ENCODE measurements around the gene GTPBP3. TPM values are rescaled to one million over a fixed set of nuclear protein-coding genes. Genes with fewer than 3 reads are reported as not detected.

Gene GTPBP3
- total RNA-seq, 4 donors from 2014 or later: 9.3 to 20.2 (median 15.6) TPM

DNA sequence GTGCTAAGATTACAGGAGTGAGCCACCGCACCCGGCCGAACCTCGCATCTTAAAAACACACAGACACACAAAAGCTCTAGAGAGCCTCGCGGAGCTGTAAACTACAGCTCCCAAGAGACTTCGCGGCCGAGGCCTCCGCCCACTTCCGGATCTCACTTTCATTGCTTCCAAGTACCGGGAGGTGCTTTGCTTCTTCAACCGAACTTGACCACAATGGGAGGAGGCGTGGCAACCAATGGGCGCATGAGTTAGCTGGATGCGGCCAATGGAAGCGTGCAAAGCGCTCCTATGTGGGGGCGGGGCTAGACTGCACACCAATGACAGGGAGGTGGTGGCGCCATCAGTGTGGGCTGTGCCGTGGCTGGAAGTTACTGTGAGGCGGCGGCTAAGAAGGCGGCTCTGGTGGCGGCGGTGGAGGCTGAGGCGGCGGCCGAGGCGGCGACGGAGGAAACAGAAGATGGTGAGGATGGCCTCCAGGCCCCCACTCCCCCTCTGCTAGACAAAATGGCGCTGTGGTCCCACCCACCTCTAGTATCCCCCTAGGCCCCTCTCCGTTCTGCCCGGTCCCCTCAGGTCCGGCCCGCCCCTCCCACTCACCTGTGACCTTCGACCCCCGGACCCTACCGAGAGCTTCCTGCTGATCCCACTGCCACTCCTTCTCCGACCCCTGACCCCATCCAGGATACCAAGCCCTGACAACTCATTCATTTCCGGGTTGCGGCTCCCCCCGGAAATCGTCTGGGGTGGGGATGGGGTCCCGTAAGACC lies 28.0 kb upstream of the GTPBP3 start, which contains the start of gene DDA1:
DDA1 (plus strand) TSS at position 366 of the 767 bp plus-strand sequence; CDS start at position 458, 92 bp downstream.
- H3K27me3 ChIP-seq: no peaks in the 10 kb centered on the region
- peaks cover 0 to 29% of the 10 kb centered on the region in 2 donors for H3K36me3 ChIP-seq
- no peaks in the 10 kb centered on the region for H3K9me3 ChIP-seq
- H3K4me3 ChIP-seq: peak within 1 kb of the TSS; percentile 80 to 92
- 0 to 2% methylated on average over 11 to 12 of the region's 46 CpGs for WGBS, 2 donors (ENCODE audit: low coverage in 1 of 2)
- peaks cover 0 to 77% (median 26%) of the 10 kb centered on the region in 3 donors for H3K4me1 ChIP-seq
- ATAC-seq: peak; percentile 90
- TF ChIP-seq CTCF (IDR thresholded peaks at IDR 0.05) (peak in 1 of 4 experiments; percentile 24), POLR2AphosphoS5 (IDR thresholded peaks at IDR 0.05) (no peak), EP300 (IDR thresholded peaks at IDR 0.05) (no peak), POLR2A (IDR thresholded peaks at IDR 0.05) (peak; percentile 35 to 37)
- H3K27ac ChIP-seq: peak within 1 kb of the TSS; percentile 44 to 92 (median 84)

GRCh38 chr19:17309965-17310461 lies 27.3 kb upstream of the GTPBP3 start:
- Histone ChIP-seq H3K27me3 (no peaks in the 10 kb centered on the region), H3K36me3 (peaks cover 0 to 35% of the 10 kb centered on the region in 2 donors), H3K4me1 (peaks cover 0 to 70% (median 20%) of the 10 kb centered on the region in 3 donors), H3K9me3 (no peaks in the 10 kb centered on the region), H3K27ac (peak overlapping the region; percentile 44 to 85 (median 84)), H3K4me3 (peak overlapping the region; percentile 80 to 92)
- ATAC-seq: no peak
- TF ChIP-seq EP300 (IDR thresholded peaks at IDR 0.05) (no peak), POLR2AphosphoS5 (IDR thresholded peaks at IDR 0.05) (no peak), CTCF (IDR thresholded peaks at IDR 0.05) (no peak), POLR2A (IDR thresholded peaks at IDR 0.05) (no peak)
- WGBS, 2 donors (ENCODE audit: low coverage in 1 of 2): 4% methylated on average over 4 of the region's 23 CpGs; no CpG with 5 or more reads in 1 of the 2 donors

GRCh38 chr19:17311455-17312188 lies 25.7 kb upstream of the GTPBP3 start:
- H3K9me3 ChIP-seq: no peaks in the 10 kb centered on the region
- ATAC-seq: no peak
- peaks cover 0 to 57% (median 10%) of the 10 kb centered on the region in 3 donors for H3K4me1 ChIP-seq
- H3K27me3 ChIP-seq: no peaks in the 10 kb centered on the region
- TF ChIP-seq POLR2AphosphoS5 (IDR thresholded peaks at IDR 0.05) (no peak), CTCF (IDR thresholded peaks at IDR 0.05) (no peak), EP300 (IDR thresholded peaks at IDR 0.05) (no peak), POLR2A (IDR thresholded peaks at IDR 0.05) (no peak)
- WGBS, 2 donors (ENCODE audit: low coverage in 1 of 2): 63 to 78% methylated on average over 1 to 6 of the region's 11 CpGs
- H3K36me3 ChIP-seq: peaks cover 0 to 48% of the 10 kb centered on the region in 2 donors
- no peak overlapping the region for H3K4me3 ChIP-seq
- H3K27ac ChIP-seq: no peak overlapping the region

DNA sequence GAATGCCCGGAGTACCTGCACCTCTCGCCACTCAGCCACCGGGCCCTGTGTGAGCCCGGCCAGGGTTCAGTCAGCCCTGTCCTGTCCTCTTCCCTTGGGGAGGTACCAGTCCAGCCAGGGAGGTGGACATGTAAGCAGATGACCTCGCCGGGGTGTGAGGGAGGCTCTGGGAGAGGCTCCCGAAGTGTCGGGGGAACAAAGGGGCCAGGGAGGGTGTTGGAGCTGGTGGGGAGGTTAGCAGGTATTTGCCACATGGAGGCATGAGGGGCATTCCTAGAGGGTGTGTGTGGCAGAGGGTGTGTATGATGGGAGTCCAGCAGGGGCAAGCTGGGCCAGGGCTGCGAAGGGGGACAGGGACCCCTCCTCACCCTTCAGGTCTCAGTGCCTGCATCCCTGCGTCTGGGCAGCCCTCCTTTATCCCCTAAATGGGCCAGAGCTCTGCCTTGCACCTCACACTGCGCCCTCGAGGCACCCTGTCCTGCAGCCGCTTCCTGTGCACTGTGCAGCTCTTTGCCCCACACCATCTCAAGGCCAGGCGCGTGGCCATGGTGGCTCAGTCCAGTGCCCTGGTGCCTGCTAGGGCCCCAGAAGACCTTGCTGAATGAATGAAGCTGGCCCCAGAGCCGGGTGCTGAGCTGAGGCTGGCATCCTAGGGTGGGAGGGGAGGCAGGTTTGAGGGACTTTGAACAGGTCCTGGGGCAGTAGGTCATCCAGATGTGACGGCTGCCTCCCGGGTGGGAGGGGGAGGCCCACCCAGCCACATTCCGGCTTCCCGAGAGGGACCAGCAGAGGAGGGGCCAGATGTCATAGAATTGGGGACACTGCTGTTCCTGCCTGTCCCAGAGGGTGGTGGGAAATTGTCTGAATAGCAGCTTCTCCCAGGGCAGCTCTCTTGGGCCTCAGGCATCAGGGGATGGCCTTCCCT lies 24.9 kb upstream of the GTPBP3 start:
- TF ChIP-seq POLR2AphosphoS5 (IDR thresholded peaks at IDR 0.05): no peak
- no peak for TF ChIP-seq EP300 (IDR thresholded peaks at IDR 0.05)
- TF ChIP-seq POLR2A (IDR thresholded peaks at IDR 0.05): no peak
- TF ChIP-seq CTCF (IDR thresholded peaks at IDR 0.05): no peak
- no peak for ATAC-seq
- H3K27me3 ChIP-seq: no peaks in the 10 kb centered on the region
- H3K36me3 ChIP-seq: peaks cover 0 to 57% of the 10 kb centered on the region in 2 donors
- no peaks in the 10 kb centered on the region for H3K9me3 ChIP-seq
- H3K27ac ChIP-seq: no peak overlapping the region
- WGBS, 2 donors (ENCODE audit: low coverage in 1 of 2): 67 to 86% methylated on average over 2 to 4 of the region's 20 CpGs
- H3K4me3 ChIP-seq: no peak overlapping the region
- peaks cover 0 to 49% (median 5%) of the 10 kb centered on the region in 3 donors for H3K4me1 ChIP-seq
